Measurements from ENCODE around the gene TAAR9.
"Not testable (repeated sequence)": the region's sequence is repeated elsewhere in the genome, so short reads cannot be mapped to it uniquely, and the experiment has no call there.

The TAAR9 gene

DNA sequence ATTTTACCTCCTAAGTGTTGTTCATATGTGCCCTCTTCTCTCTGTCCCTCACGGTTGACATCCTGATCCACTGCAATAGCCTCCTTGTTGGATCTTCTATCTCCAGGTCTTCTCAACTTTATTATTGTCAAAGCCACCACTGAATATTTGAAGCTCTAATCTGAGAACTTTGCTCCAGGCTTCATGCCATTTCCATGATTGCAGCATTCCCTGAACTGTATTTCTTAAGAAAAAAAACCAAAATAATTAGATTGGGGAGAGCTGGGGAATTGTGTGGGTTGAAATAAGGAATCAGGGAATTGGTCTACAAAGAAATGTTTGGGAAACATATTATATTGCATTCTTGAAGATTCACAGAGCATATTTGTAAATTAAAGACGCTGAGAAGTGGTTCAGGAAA, 22.7 kb upstream of the TAAR9 start:
- DNase-seq: no peak

DNA sequence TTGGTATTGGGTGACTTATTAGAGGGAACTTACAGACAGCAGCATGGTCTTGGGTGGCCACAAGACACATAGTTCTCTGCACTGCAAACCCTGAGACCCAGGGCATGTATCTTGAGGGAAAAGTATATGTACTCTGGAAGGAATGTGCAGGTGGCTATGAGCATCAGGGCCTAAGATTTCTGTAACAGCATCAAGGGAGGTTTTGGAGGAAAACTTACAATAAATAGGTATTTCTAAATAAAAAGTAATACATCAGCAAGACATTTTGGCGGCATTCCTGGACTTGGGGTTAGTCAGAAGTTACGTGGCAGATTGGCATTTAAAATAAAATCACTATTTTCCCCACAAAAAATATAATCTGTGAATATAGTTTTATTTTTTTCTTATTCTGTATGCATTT, 17.1 kb upstream of the TAAR9 start:
- DNase-seq: no peak

DNA sequence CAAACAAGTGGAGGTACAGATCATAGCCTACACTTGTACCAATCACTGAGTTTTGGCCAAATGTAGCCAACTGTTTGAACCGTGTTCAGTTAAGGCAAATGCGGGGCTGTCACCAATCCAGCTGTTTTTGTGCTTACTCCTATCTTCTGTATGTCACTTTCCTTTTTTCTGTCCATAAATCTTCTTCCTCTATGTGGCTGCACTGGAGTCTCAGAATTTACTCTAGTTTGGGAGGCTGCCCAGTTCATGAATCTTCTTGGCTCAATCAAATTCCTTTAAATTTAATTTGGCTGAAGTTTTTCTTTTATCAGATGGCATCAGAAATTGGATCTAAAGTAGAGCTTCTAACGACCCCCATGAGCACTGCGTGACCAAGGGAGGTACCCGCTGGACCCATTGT, 13.4 kb upstream of the TAAR9 start:
- DNase-seq: no peak

DNA sequence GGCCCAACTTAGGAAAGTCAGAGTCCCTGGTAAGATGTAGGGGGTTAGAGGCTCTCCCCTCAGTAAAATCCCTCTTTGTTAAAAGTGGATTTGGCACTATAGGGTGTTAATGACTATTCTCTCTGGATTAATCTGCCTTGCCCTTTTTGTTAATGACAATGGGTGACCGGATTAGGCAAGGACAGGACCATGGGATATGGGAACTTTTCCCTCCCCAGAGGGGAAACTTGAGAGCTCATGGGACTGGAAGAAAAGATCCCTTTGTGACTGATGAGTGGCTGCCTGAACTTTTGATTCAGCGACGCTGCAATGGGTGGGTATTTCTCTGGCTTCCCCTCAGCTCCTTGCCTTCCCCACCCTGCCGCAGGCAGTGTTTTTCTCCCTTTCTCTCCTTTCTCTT, 12.2 kb upstream of the TAAR9 start:
- no peak for DNase-seq

DNA sequence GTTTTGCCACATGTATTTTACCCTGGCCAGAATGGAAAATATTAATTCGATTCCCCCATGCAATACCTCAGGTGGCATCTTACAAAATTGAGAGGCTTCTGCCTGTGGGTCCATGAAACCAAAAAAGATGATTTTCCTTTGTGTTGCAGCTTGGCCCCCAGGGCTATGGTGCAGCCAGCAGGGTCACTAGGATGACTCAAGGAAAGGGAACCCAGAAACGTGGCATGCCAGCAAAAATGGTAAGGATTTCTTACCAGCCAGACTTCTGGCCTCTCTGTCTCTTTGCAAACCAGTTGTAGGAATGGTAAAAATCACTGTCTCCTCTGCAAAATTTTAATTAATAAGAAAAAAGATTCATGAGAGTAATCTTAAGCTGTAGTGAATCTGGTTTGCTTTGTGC, 11.6 kb upstream of the TAAR9 start:
- no peak for DNase-seq

DNA sequence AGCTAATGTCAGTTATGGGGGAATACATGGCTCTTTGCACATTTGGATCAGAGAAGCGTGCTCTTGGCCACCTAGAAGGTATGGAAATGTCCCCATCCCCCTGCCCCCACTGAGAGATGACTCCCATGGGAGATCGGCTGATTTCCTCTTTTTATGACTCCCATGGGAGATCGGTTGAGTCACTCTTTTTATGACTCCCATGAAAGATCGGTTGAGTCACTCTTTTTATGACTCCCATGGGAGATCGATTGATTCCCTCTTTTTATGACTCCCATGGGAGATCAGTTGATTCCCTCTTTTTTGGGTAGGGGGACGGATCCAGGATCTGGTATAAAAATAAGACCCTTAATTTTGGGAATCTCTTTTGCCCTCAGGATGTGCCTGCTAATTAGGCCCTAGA, 10.3 kb upstream of the TAAR9 start:
- DNase-seq: no peak

DNA sequence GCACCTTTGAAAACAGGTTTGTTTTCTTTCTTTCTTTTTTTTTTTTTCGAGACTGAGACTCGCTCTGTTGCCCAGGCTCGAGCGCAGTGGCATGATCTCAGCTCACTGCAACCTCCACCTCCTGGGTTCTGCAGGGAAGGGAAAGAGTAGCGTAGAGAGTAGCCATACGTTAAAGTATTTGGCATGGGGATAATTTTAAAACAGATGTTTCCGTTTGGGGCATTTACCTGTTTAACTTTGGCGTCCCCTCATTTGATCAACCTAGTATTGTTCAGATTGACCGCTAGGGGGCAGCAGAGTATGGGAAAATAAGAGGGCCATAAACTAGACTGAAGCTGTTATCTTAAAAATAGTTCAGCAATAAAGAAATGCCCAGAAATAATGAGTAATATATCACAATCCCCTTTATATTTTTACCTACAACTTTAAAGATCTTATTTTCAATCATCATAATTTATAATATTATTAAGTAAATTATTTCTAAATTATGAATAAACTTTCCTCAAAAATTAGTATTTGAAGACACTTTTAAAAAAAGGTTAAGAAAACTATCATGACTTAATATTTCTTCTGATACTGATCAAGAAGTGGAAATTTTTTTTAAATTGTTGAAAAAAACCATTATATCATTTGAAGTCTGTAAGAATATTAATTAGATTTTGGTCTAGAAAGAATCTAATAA, 7.6 kb upstream of the TAAR9 start:
- peak; percentile 68 for DNase-seq

DNA sequence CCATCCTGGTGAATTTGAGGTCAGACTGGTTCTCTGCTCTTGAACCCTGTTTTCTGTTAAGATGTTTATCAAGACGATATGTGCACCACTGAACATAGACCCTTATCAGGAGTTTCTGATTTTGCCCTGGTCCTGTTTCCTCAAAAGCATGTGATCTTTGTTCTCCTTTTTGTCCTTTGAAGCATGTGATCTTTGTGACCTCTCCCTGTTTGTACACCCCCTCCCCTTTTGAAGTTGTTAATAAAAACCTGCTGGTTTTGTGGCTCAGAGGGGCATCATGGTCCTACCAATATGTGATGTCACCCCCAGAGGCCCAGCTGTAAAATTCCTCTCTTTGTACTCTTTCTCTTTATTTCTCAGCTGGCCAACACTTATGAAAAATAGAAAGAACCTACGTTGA, 3.5 kb upstream of the TAAR9 start:
- not testable (repeated sequence) for DNase-seq

DNA sequence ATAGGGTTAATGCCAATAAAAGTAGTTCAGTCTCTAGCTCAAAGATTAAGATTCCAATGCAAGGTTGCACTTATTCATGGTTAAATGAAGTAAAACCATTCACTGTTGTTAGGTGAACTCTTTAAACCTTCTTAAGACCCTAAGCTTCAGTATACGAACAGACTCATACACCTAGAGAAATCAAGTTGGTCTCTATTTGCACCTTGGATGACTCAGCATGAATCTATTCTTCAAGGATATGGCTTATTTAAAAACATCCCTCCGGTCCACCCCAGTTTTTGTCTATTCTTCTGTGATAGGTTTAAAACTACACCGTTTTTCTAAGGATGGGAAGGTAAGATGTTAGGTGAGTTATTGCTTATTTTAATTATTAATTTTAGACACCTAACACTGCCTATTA, 932 bp upstream of the TAAR9 start:
- DNase-seq: no peak

DNA sequence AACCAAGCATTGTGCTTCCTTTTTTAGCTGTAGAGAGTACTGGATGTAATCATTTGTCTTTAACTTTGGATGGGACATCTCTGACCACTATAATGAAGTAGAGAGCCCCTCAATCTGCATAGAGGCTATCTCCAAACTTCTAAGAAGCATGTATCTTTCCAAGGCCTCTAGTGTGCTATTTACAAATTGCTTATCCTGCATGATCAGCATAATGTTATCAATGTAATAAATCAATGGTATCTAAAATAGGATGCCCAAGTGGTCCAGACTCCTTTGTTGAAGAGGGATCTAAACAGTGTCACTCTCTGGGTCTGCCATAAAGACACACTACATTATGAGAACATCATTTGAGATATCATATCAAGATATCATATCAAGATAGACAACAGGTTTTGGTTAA, 6.7 kb downstream of the TAAR9 start:
- no peak for DNase-seq

DNA sequence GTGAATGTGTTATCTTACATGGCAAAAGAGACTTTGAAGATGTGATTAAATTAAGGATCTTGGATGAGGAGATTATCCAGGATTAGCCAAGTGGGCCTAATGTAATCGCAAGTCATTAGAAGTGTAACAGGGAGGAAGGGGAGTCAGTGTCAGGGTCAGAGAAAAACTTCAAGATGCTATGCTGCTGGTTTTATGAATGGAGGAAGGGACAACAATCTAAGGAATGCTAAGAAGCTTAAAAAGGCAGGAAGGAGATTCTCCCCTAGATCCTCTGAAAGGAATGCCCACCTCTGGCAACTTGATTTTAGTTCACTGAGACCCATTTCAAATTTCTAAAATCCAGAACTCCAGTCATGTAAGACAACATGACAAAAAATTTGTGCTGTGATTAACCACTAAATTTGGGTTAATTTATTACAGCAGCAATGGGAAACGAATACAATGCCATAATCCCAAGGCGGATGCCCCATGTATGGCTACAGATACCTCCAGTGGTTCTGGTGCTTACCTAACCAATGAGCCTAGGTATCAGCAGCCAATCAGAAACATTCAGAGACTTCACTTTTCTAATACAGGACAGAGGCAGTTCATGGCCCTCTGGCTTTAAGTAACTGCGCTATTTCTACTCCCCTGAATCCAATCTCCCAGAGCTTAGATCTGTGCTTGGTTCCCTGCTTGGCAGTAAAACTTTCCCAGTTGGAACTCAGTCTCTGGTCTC, 10.8 kb downstream of the TAAR9 start:
- DNase-seq: no peak

DNA sequence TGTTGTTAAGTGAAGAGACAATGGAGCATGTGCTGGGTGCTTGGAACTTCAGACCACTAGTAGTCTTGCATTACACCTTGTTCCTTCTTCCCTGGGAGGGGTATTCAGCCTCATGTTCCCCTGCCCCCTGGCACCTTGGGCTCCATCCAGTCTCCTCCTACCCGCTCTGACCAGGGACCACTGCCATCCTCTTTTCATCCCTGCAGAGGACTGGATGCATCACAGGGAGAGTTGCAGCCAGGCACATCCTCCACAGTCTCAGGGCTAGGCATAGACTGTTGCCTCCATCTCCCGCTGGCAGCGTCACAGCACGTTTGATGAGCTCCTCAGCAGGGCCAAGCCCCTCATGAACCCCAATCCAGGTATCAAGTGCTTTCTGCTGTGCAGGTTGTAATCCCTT, 13.1 kb downstream of the TAAR9 start:
- DNase-seq: no peak

DNA sequence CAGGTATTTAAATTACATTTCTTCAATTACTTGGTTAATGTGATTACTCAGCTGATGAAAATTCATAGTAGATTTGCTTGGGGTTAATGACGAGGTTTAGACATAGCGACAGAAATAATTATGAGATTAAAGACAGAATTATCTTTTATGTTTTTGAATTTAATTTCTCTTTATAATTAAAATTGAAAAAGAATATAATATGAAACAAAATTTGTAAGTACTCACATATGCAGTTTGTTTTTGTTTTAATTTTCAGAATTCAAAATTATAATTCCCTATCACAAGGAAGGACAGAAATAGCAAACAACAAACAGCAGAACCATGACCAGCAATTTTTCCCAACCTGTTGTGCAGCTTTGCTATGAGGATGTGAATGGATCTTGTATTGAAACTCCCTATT, 14.3 kb downstream of the TAAR9 start, which contains the start of gene TAAR8:
TSS of gene TAAR8 (plus strand) at position 301 of the 400 bp plus-strand sequence. CDS start at position 322, 21 bp downstream.
- DNase-seq: no peak

DNA sequence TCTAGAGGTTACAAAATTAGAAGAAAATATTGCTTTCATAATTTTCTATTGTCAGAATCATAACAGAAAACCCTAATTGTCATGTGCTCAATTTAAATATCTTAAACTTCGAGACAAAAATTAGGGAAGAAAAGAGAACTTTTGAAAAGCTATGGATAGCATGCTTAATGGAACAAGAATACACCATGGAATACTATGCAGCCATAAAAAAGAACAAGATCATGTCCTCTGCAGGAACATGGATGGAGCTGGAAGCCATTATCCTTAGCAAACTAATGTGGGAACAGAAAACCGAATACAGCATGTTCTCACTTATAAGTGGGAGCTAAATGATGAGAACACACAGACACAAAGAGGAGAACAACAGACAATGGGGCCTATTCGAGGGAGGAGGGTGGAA, 22.0 kb downstream of the TAAR9 start:
- not testable (repeated sequence) for DNase-seq

DNA sequence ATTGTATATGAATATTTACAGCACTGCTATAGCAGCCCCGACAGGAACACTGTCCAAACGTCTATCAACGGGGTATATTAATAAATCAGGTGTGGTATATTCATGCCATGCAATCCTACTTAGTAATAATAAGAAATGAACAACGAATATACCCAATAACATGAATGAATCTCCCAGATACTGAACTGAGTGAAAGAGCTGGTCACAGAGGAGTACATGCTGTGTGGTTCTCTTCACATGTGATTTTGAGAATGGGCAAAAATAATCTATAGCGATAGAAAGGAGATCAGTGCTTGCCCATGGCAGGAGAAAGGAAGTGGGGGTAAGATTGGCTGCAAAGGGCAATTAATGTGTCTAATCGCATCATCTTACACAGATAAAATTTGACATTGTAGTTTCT, 28.3 kb downstream of the TAAR9 start:
- no peak for DNase-seq

DNA sequence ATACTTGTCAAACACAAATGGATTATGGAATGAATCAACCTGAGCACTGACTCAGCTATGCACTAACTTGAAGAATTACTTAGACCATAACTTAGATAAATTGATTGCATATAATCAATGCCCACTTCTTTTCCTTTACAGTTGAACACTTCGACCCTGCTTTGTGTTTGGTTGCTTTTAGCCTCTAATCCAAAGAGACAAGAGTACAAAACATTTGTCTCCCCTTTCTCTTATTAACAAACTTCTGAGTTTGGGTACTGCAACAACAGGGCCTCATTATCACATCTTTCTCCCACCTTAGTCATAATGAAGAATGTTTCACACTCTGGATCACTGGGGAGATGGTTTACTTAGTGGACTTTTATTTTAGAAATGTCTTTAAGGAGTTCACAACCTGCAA, 29.5 kb downstream of the TAAR9 start:
- DNase-seq: no peak

DNA sequence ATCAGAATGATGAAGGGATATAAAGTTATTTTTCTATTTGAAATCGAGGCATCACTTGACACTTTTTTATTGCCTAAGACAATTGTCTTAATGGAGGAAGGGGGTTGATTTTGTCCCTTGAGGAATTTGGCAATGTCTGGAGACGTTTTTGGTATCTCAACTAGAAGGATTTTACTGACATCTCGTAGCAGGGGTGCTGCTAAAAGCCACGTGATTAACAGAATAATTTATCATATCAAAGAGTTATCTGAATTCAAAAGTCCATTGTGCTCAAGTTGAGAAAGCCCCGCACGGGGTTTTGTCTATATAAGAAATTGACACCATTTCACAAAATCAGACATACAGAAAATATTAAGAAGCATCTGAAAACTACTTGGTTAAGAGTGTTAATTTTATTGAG, 30.5 kb downstream of the TAAR9 start:
- DNase-seq: no peak

DNA sequence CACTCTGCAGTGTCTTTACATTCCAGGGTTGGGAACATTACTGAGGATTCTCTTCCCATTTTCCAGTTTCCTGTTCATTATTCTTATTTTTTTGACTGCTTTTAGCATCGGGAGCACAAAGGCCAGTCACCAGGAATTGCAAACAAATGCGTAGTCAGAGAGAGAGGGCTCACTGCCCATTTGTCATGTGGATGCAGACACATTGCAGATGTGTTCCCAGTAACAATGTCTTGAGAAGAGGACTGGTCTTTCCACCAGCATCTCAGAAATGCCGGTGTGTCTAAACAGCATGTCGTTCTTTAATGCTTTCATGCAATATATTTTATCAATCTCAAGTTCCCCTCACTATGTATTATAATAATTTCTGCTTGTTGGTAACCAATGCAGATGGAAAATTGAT, 31.1 kb downstream of the TAAR9 start:
- no peak for DNase-seq

DNA sequence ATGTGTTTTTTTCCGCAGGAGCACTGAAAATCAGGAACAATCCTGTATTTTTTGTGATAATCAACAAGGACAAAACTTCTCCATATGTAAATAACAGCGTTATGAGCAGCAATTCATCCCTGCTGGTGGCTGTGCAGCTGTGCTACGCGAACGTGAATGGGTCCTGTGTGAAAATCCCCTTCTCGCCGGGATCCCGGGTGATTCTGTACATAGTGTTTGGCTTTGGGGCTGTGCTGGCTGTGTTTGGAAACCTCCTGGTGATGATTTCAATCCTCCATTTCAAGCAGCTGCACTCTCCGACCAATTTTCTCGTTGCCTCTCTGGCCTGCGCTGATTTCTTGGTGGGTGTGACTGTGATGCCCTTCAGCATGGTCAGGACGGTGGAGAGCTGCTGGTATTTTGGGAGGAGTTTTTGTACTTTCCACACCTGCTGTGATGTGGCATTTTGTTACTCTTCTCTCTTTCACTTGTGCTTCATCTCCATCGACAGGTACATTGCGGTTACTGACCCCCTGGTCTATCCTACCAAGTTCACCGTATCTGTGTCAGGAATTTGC, 32.2 kb downstream of the TAAR9 start, which contains the start of gene TAAR6:
TSS of gene TAAR6 (plus strand) at position 102 of the 557 bp plus-strand sequence. CDS start at position 102, 0 bp downstream.
- no peak for DNase-seq

DNA sequence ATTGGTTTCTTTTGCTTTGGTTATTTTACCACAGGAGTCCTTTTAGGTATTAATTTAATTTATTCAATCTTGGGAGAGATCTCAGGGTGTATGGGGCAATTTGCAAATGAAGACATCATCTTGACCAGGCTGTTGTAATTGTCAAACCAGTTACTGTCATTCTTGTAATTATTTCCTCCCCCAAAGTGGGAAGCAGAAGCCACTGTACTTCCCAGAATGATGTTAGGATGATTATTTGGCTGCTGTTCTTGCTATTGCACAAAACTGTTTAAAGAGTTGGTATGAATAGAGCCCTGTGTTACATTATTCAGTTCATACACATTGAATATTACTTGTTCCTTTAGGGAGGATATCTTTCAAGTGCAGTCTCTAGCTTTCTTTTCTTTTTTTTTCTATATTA, 33.7 kb downstream of the TAAR9 start:
- no peak for DNase-seq

DNA sequence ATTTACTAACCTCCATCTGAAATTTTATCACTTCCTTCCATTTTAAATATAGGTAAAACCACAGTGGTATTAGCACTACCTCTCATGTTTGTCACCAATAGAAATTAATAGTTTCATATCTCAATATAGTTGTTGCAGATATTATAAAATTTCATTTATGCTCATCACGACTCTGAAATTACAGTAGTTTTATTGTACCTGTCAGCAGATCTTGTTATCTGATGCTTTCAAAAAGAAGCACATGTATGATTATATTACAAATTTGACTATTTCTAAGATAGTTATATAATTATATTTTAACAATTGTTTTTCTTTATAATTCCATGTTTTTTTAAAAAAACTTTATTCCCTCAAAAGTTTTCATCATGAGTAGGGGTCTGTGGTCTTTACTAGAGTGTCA, 46.6 kb downstream of the TAAR9 start:
- DNase-seq: no peak

DNA sequence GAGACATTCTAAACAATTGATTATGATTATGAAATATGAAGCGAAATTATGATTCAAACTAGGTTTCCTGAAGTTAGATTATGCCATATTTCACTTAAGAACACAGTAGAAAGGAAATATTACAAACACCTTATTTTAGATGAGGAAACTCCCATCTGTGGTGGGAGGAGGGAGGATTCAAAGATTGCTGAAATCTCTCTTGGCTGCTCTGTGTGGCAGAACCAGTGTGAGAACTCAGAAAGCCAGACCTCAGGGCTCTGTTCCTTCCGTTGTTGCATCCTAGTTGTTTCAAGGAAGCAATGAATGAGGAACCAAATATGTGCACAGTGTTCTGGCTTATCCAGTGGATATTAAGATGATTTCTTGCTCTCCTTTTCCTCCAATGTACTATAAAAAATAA, 49.3 kb downstream of the TAAR9 start:
- DNase-seq: no peak
